Tibial artery (tissue), 4 donors: ENCODE data around the gene DLG2.

Experiments used
- DNase-seq, 2 donors: peaks; one replicate each; pipeline ENCODE4 v3.0.0-alpha.2; 2019
- H3K27ac ChIP-seq, 2 donors: fragments of 200-600 bp; sonication (generic) in 1 of 2; 1 replicate in 1 of 2; 2 replicates in 1 of 2; pipeline ENCODE4 v1.5.1; 2018 to 2019; ENCODE audit warnings: mild to moderate bottlenecking in 1 of 2
- H3K27me3 ChIP-seq, 2 donors: fragments of 200-600 bp; sonication (generic) in 1 of 2; one replicate each; pipeline versions ENCODE4 v1.5.1 to v1.6.0; 2016 to 2019
- H3K36me3 ChIP-seq, 3 donors: fragments of 200-600 bp; sonication (generic) in 2 of 3; one replicate each; pipeline ENCODE4 v1.5.1; 2016 to 2019; ENCODE audit warnings: mild to moderate bottlenecking in 2 of 3
- H3K4me1 ChIP-seq, 4 donors: fragments of 200-600 bp; sonication (generic) in 2 of 4; 1 replicate in 3 of 4; 2 replicates in 1 of 4; pipeline ENCODE4 v1.5.1; 2016 to 2019
- H3K4me3 ChIP-seq, 2 donors: fragments of 200-600 bp; sonication (generic) in 1 of 2; 1 replicate in 1 of 2; 2 replicates in 1 of 2; pipeline ENCODE4 v1.5.1; 2018 to 2019; ENCODE audit warnings: mild to moderate bottlenecking in 2 of 2
- H3K9me3 ChIP-seq, 3 donors: fragments of 200-600 bp; sonication (generic) in 1 of 3; one replicate each; pipeline ENCODE4 v1.5.1; 2016 to 2019
- CTCF ChIP-seq, 2 experiments: fragments of 200-600 bp in 1 of 2; fragments of 450-650 bp in 1 of 2; IDR thresholded peaks; one replicate each; pipeline ENCODE4 v1.5.1; 2017 to 2019; ENCODE audit warnings: antibody characterized with exemption in 2 of 2, mild to moderate bottlenecking in 1 of 2, moderate library complexity in 1 of 2
- intact Hi-C: fragments of 100-400 bp; cut with DNase I; formaldehyde crosslinking; loops from one replicate; pipeline ENCODE4 v1.15.0; 2023; ENCODE audit warnings: low total_unique reads

Gene DLG2

GRCh38 chr11:84962018-84962417 is 665.1 kb downstream of the DLG2 start:
- TF ChIP-seq CTCF (IDR thresholded peaks at IDR 0.05) = no peak
- H3K4me1 ChIP-seq = peaks cover 0 to 16% (median 6%) of the 10 kb centered on the region in 4 donors
- H3K27ac ChIP-seq = no peak overlapping the region
- no peak overlapping the region for H3K4me3 ChIP-seq
- intact Hi-C loops = no loop called here
- no peak for DNase-seq
- H3K36me3 ChIP-seq = no peaks in the 10 kb centered on the region
- H3K9me3 ChIP-seq = no peaks in the 10 kb centered on the region
- H3K27me3 ChIP-seq = no peaks in the 10 kb centered on the region

- no peak overlapping the region for H3K27ac ChIP-seq
- DNase-seq = no peak
- TF ChIP-seq CTCF (IDR thresholded peaks at IDR 0.05) = no peak
- H3K4me3 ChIP-seq = no peak overlapping the region
- H3K27me3 ChIP-seq = no peaks in the 10 kb centered on the region
- H3K4me1 ChIP-seq = peaks cover 0 to 29% (median 10%) of the 10 kb centered on the region in 4 donors
- no peaks in the 10 kb centered on the region for H3K36me3 ChIP-seq
- no peaks in the 10 kb centered on the region for H3K9me3 ChIP-seq
- intact Hi-C loops = no loop called here
These were observed 668.8 kb downstream of the DLG2 start for GRCh38 chr11:84958295-84958694.

GRCh38 chr11:84950569-84951270 is 676.4 kb downstream of the DLG2 start:
- Histone ChIP-seq H3K4me3 (no peak overlapping the region), H3K9me3 (no peaks in the 10 kb centered on the region), H3K27me3 (no peaks in the 10 kb centered on the region), H3K27ac (no peak overlapping the region), H3K4me1 (peaks cover 0 to 18% (median 2%) of the 10 kb centered on the region in 4 donors), H3K36me3 (no peaks in the 10 kb centered on the region)
- DNase-seq = no peak
- intact Hi-C loops = no loop called here
- no peak for TF ChIP-seq CTCF (IDR thresholded peaks at IDR 0.05)

- H3K27ac ChIP-seq = no peak overlapping the region
- no peak for DNase-seq
- H3K4me1 ChIP-seq = peaks cover 0 to 14% (median 0%) of the 10 kb centered on the region in 4 donors
These were observed 679.1 kb downstream of the DLG2 start for GRCh38 chr11:84947970-84948580.

GRCh38 chr11:84947070-84947469 is 680.1 kb downstream of the DLG2 start:
- no peak for TF ChIP-seq CTCF (IDR thresholded peaks at IDR 0.05)
- no peaks in the 10 kb centered on the region for H3K27me3 ChIP-seq
- intact Hi-C loops = no loop called here

More at GRCh38 chr11:84947970-84948580, 679.1 kb downstream of the DLG2 start:
- no peak for TF ChIP-seq CTCF (IDR thresholded peaks at IDR 0.05)
- Histone ChIP-seq H3K4me3 (no peak overlapping the region), H3K9me3 (peaks cover 0 to 7% (median 0%) of the 10 kb centered on the region in 3 donors), H3K36me3 (no peaks in the 10 kb centered on the region), H3K27me3 (no peaks in the 10 kb centered on the region)
- intact Hi-C loops = no loop called here

More at GRCh38 chr11:84947070-84947469, 680.1 kb downstream of the DLG2 start:
- Histone ChIP-seq H3K9me3 (peaks cover 0 to 7% (median 0%) of the 10 kb centered on the region in 3 donors), H3K27ac (no peak overlapping the region), H3K36me3 (no peaks in the 10 kb centered on the region), H3K4me3 (no peak overlapping the region), H3K4me1 (peaks cover 0 to 14% (median 0%) of the 10 kb centered on the region in 4 donors)
- no peak for DNase-seq
